Activated T-helper 2 cell treated with anti-CD3 and anti-CD28 coated beads, Interferon-gamma antibody, Interleukin-2, Interleukin-4, amounts not matched to agents 10 μg/mL and 5 μg/mL and 100 μg/mL, durations not matched to agents 14 hours and 24 hours and 36 hours (primary cell): ENCODE measurements around the gene LRRTM4. TPM values are rescaled to one million over a fixed set of nuclear protein-coding genes. Genes with fewer than 3 reads are reported as not detected.

Experiments used
- DNase-seq: peaks from one replicate; pipeline ENCODE4 v3.0.0; 2021; ENCODE audit warnings: low spot score
- H3K27ac Mint-ChIP-seq: one replicate; pipeline ENCODE4 v1.8.0; 2021; ENCODE audit warnings: mixed read lengths
- H3K27me3 Mint-ChIP-seq: one replicate; pipeline ENCODE4 v1.8.0; 2021; ENCODE audit warnings: low read depth, mixed read lengths
- H3K36me3 Mint-ChIP-seq: one replicate; pipeline ENCODE4 v1.8.0; 2021; ENCODE audit warnings: low read depth, mixed read lengths
- H3K4me1 Mint-ChIP-seq: one replicate; pipeline ENCODE4 v1.8.0; 2021; ENCODE audit warnings: low read depth, mixed read lengths
- H3K4me3 Mint-ChIP-seq: one replicate; pipeline ENCODE4 v1.8.0; 2021; ENCODE audit warnings: low read depth, mild to moderate bottlenecking, moderate library complexity, mixed read lengths
- H3K9me3 Mint-ChIP-seq: one replicate; pipeline ENCODE4 v1.8.0; 2021; ENCODE audit warnings: mixed read lengths
- intact Hi-C: fragments of 100-400 bp; cut with micrococcal nuclease; formaldehyde crosslinking; loops from one replicate; pipeline ENCODE4 v1.15.1; 2023
- total RNA-seq: library from RNA; stranded (reverse); gene quantifications from 2 replicates; pipeline ENCODE4 v1.2.3, GENCODE V29; 2022

The LRRTM4 gene
- total RNA-seq, 1 donor from 2014 or later, result not detected

DNA sequence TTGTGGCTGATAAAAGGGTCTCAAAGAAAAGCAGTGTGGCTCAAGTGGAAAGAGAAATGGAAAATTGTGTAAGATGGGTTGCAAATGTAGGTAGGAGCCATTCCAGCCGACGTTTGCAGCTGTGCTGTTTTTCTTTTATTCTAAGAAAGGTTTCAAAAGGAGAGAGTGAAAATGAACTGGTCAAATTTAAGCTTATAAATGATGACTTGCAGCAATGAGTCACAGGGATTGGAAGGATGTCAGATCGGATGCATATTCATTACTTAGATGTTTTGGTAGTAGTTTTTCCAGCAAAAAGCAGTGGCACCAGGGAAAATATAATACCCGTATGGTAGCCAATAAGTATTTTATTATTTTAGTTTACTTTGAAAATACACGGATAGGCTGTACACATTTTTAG lies 79.1 kb downstream of the LRRTM4 start:
- no peaks in the 10 kb centered on the region for H3K36me3 Mint-ChIP-seq
- intact Hi-C loops, result no loop called here

DNA sequence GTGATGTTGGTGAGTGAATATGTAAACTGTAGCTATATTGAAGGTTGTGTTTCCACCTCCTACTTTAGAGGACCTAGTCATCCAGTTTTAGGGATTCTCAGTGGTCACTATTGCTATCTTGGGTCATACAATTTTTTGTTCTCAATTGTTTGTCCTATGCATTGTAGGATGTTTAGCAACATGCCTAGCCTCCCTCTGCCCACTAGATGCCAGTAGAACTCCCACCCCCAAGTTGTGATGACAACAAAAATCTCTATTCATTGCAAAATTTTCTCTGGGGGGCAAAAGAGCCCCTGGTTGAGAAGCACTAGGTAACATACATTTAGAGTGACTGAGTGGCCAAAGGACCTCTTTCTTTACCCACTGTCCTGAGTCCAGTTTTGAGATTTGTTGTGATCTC lies 87.3 kb downstream of the LRRTM4 start:
- no peak overlapping the region for H3K4me3 Mint-ChIP-seq
- intact Hi-C loops, result no loop called here
- no peak overlapping the region for H3K27ac Mint-ChIP-seq
- no peak for DNase-seq
- H3K4me1 Mint-ChIP-seq, result no peaks in the 10 kb centered on the region
- H3K9me3 Mint-ChIP-seq, result peaks cover 34% of the 10 kb centered on the region
- H3K27me3 Mint-ChIP-seq, result no peaks in the 10 kb centered on the region
- no peaks in the 10 kb centered on the region for H3K36me3 Mint-ChIP-seq

More for the DNA sequence above, 79.1 kb downstream of the LRRTM4 start:
- no peak overlapping the region for H3K4me3 Mint-ChIP-seq
- peaks cover 34% of the 10 kb centered on the region for H3K9me3 Mint-ChIP-seq
- no peak overlapping the region for H3K27ac Mint-ChIP-seq
- no peaks in the 10 kb centered on the region for H3K27me3 Mint-ChIP-seq
- DNase-seq, result no peak
- no peaks in the 10 kb centered on the region for H3K4me1 Mint-ChIP-seq

DNA sequence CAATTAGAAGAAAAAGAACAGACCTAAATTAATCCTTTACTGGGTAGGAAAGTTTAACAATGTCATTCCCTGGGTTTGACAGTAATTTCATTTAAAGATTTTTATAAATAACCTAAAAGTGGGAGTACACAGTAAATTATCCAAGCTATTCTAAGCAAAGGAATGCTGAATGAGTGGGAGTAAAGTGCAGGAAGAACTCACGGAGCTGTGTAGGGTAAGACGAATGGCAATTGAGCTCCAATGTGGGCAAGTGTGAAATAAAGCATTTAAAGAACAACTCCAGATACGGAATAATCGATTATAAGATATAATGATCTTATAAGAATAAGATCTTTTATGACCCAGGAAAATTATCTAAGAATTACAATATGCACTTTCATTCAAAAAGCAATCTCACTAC lies 93.2 kb downstream of the LRRTM4 start:
- H3K36me3 Mint-ChIP-seq, result no peaks in the 10 kb centered on the region
- intact Hi-C loops, result no loop called here

DNA sequence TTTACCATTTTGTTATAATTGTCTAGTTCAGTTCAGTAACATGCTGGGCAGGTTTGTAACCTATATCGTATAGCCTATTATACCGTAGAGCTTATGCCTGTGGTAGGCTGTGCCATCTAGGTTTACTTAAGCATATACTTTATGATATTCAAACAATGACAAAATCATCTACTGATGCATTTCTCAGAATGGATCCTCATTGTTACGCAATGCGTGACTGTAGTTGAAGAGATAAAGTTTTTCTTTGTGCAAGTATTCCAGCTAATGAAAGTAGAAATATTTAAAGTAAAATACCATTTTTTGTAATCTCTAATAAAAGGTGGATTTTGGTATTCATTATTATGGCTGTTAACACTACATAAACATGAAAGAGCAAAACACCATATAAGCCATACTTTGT lies 100.2 kb downstream of the LRRTM4 start:
- no peak overlapping the region for H3K27ac Mint-ChIP-seq
- no peak for DNase-seq
- peaks cover 25% of the 10 kb centered on the region for H3K9me3 Mint-ChIP-seq
- H3K27me3 Mint-ChIP-seq, result no peaks in the 10 kb centered on the region
- H3K4me3 Mint-ChIP-seq, result no peak overlapping the region
- intact Hi-C loops, result no loop called here
- no peaks in the 10 kb centered on the region for H3K36me3 Mint-ChIP-seq
- no peaks in the 10 kb centered on the region for H3K4me1 Mint-ChIP-seq

More for the DNA sequence above, 93.2 kb downstream of the LRRTM4 start:
- Mint-ChIP-seq H3K27me3 (no peaks in the 10 kb centered on the region), H3K27ac (no peak overlapping the region), H3K9me3 (peaks cover 57% of the 10 kb centered on the region), H3K4me1 (no peaks in the 10 kb centered on the region), H3K4me3 (no peak overlapping the region)
- no peak for DNase-seq

DNA sequence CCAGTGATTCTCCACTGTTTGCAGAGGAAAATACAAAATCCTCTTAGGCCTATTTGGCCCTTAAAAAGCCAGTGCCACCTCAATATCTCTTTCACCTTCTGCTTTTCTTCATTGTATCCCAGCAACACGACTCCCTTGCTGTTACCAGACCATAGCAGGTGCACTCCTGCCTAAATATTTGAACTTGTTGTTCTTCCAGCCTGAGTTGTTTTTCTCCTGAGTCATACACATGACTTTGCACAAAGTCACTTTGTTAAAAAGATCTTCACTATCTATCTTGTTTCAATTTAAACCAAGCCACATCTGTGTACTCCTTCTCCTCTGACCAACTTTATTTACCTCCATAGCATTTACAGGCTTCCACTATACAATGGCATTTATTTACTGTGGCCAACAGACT lies 103.6 kb downstream of the LRRTM4 start:
- no peaks in the 10 kb centered on the region for H3K4me1 Mint-ChIP-seq
- H3K27ac Mint-ChIP-seq, result no peak overlapping the region
- no peak overlapping the region for H3K4me3 Mint-ChIP-seq
- intact Hi-C loops, result no loop called here
- H3K9me3 Mint-ChIP-seq, result peaks cover 36% of the 10 kb centered on the region
- H3K36me3 Mint-ChIP-seq, result no peaks in the 10 kb centered on the region
- no peaks in the 10 kb centered on the region for H3K27me3 Mint-ChIP-seq
- no peak for DNase-seq

DNA sequence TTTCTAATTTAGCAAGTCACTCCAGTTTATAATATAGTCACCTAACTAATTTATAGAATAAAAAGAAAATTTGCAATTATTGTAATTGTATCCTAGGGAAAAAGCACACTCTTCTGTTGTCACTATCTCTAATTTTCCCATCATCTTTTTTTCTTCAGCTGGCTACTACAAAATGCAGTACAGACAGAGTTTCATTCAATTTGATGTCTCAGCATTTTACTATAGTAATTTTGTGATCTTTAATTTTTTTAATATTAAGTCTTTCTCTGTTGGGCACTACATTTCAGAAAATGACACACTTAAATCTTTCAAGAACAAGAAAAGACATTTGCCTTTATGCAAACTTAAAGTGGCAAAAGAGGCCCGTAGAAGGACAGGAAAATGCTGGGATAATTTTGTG lies 118.0 kb downstream of the LRRTM4 start:
- intact Hi-C loops, result no loop called here
- DNase-seq, result no peak
- no peaks in the 10 kb centered on the region for H3K27me3 Mint-ChIP-seq
- no peak overlapping the region for H3K27ac Mint-ChIP-seq
- no peak overlapping the region for H3K4me3 Mint-ChIP-seq
- no peaks in the 10 kb centered on the region for H3K4me1 Mint-ChIP-seq
- H3K36me3 Mint-ChIP-seq, result no peaks in the 10 kb centered on the region
- H3K9me3 Mint-ChIP-seq, result peaks cover 39% of the 10 kb centered on the region

DNA sequence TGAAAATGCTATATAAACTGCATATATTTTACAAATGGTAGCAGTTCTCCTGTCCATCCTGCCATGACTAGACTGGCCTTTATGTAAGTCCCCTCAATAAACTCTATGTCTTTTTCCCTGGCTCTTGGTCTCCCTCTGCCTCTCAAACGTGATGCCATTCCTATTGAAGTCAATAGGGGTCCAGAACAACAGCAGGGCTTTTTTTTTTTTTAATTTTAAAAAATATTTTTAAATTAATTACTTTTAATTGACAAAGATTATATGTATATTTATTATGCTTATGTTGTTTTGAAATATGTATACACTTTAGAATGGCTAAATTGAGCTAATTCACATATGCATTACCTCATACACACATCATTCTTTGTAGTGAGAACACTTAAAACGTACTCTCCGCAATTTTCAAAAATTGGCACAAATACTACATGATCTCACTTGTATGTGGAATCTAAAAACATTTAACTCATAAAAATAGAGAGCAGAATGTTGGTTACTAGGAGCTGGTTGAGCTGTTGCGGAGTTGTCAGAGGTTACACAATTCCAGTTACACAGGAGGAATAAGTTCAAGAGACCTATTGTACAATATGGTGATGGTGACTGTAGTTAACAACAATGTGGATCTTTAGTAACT lies 123.1 kb downstream of the LRRTM4 start:
- H3K4me1 Mint-ChIP-seq, result no peaks in the 10 kb centered on the region

DNA sequence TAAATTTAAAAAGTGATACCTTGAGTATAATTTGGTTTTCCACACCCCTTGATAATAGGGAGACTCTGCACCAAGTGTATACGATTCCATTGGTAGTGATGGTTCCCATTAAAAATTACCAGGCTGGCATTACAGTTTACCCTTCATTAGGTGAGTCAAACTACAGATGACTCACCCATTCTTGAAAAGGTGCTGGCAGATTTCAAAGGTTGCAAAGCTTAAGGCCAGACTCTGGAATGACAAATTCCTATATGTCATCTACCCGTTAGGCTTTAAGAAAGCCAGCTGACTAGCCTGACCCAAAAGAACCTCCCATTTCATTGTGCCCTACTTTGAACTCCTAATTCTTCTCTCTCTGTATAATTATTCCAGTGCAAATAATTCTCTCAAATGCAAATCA lies 124.4 kb downstream of the LRRTM4 start:
- Mint-ChIP-seq H3K4me1 (no peaks in the 10 kb centered on the region), H3K36me3 (no peaks in the 10 kb centered on the region), H3K27me3 (no peaks in the 10 kb centered on the region), H3K27ac (no peak overlapping the region), H3K4me3 (no peak overlapping the region), H3K9me3 (peaks cover 29% of the 10 kb centered on the region)
- no peak for DNase-seq
- intact Hi-C loops, result no loop called here

More for the DNA sequence above, 123.1 kb downstream of the LRRTM4 start:
- Mint-ChIP-seq H3K27ac (no peak overlapping the region), H3K27me3 (no peaks in the 10 kb centered on the region), H3K36me3 (no peaks in the 10 kb centered on the region), H3K9me3 (peaks cover 26% of the 10 kb centered on the region), H3K4me3 (no peak overlapping the region)
- intact Hi-C loops, result no loop called here
- DNase-seq, result no peak

DNA sequence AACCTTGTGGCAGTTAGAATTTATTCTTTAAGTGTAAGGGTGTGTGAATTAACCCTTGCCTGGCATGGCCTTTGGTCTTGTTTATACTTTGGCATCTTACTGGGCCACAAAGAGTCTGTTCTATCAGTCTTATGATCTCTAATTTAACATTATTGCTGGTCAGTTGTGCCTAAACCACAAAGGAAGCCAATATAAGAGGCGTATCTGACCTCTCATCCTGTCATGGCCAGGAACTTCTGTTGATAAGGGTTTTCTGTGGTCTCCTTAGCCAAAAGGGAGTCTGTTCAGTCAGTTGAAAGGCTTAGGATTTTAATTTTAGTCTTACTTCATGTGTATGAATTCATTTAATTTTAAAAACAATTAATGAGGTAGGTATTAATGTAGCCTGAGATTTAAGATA lies 127.2 kb downstream of the LRRTM4 start:
- no peaks in the 10 kb centered on the region for H3K36me3 Mint-ChIP-seq
- peaks cover 21% of the 10 kb centered on the region for H3K9me3 Mint-ChIP-seq
- H3K27me3 Mint-ChIP-seq, result no peaks in the 10 kb centered on the region
- DNase-seq, result no peak
- H3K4me1 Mint-ChIP-seq, result no peaks in the 10 kb centered on the region
- H3K27ac Mint-ChIP-seq, result no peak overlapping the region
- no peak overlapping the region for H3K4me3 Mint-ChIP-seq
- intact Hi-C loops, result no loop called here

DNA sequence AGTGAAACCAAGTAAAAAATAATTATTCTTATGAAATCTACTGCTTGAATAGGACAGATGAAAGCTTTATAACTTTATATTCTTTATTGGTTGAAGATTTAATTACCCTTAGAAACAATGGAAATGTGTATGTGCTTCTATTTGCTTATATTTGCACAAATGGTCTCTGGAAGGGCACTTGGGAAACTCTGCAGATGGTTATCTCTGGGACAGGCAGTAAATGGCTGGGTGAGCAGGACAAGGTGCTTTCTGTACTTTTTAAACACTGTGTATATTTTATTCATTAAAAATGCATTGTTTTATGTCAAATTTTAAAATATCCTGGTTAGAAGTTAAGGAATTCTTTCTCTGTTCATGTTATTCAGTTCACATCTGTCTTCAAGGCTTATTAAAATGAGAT lies 131.1 kb downstream of the LRRTM4 start:
- no peak overlapping the region for H3K27ac Mint-ChIP-seq
- intact Hi-C loops, result no loop called here
- H3K36me3 Mint-ChIP-seq, result no peaks in the 10 kb centered on the region
- no peak for DNase-seq
- no peak overlapping the region for H3K4me3 Mint-ChIP-seq
- H3K4me1 Mint-ChIP-seq, result no peaks in the 10 kb centered on the region
- peaks cover 13% of the 10 kb centered on the region for H3K9me3 Mint-ChIP-seq
- no peaks in the 10 kb centered on the region for H3K27me3 Mint-ChIP-seq

DNA sequence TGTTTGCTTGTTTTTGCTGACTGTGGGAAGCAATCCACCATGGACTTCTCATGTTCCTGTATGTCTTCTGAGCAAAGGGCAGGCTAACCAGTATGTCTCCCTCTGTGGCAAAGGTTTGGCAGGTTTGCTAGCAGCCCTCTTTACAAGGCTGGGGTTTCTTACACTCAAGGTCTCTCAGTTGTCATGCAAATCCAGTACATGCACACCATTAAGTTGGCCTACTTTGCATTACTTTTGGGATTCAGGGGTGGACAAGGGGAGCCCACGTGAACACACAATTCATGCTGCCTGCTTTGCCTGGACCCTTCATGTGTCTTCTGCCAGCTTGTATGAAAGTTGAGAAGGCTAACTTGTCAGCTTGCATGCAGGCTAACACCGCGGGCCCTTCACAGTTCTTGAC lies 134.9 kb downstream of the LRRTM4 start:
- intact Hi-C loops, result no loop called here
- Mint-ChIP-seq H3K27ac (no peak overlapping the region), H3K4me3 (no peak overlapping the region), H3K36me3 (no peaks in the 10 kb centered on the region), H3K4me1 (no peaks in the 10 kb centered on the region), H3K27me3 (no peaks in the 10 kb centered on the region), H3K9me3 (peaks cover 19% of the 10 kb centered on the region)
- DNase-seq, result no peak

DNA sequence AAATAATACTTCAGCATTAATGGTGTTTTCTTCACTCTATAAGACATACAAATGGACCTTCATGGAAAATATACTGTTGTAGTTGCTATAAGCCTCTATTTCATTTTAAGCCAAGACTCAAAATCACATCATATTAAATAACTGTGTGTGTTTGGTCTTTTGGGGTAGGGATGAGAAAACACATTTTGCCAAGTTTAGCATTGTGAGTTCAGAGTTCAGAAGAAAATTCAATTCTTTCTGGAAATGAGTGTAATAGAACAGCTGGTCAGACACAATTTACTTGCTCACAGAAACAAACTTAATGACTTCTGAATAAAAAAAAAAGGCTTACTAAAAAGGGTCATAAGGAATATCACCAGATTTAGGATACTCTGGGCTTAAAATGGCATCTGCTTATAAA lies 149.5 kb downstream of the LRRTM4 start:
- Mint-ChIP-seq H3K27me3 (no peaks in the 10 kb centered on the region), H3K27ac (no peak overlapping the region), H3K4me3 (no peak overlapping the region), H3K36me3 (no peaks in the 10 kb centered on the region), H3K9me3 (peaks cover 27% of the 10 kb centered on the region), H3K4me1 (no peaks in the 10 kb centered on the region)
- no peak for DNase-seq
- intact Hi-C loops, result no loop called here

DNA sequence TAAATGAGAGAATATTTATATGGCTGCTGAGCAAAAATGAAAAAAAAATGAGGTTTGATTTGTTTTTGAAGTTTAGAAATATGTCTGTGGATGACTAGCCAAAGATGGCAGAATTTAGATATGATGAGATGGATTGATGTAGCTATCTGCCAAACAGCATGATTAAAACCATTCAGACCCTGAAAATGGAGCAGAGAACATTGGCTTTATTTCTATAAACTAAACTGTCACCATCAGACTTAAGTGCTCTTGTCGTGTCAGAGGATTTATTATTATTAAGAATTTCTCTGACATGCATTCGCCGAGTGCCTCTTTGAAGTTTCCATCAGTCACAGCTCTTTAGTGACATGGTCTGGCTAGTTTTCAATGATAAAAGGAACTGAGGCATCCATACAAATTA lies 151.7 kb downstream of the LRRTM4 start:
- no peaks in the 10 kb centered on the region for H3K36me3 Mint-ChIP-seq
- DNase-seq, result no peak
- H3K9me3 Mint-ChIP-seq, result peaks cover 33% of the 10 kb centered on the region
- no peaks in the 10 kb centered on the region for H3K4me1 Mint-ChIP-seq
- H3K27me3 Mint-ChIP-seq, result no peaks in the 10 kb centered on the region
- H3K27ac Mint-ChIP-seq, result no peak overlapping the region
- intact Hi-C loops, result no loop called here
- H3K4me3 Mint-ChIP-seq, result no peak overlapping the region

DNA sequence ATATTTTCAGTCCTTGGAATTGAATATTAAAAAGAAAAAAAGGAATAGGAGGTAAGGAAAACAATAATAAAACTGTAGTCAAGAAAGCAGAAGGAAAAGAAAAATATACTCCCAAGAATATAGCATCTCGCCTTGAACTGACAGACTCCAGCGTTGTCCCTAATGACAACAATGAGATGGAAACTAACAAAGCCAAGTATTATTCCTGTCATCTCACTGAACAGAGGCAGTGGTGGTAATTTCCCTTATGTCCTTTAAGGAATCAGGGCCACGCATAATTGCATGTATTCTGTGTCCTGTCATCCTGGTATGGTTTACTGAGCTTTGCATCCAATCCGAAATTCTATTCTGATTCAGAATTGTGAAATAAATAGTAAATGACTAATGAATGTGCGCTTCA lies 158.9 kb downstream of the LRRTM4 start:
- intact Hi-C loops, result no loop called here

More for the DNA sequence above, 158.9 kb downstream of the LRRTM4 start:
- Mint-ChIP-seq H3K4me1 (no peaks in the 10 kb centered on the region), H3K27me3 (no peaks in the 10 kb centered on the region), H3K9me3 (peaks cover 33% of the 10 kb centered on the region), H3K27ac (no peak overlapping the region), H3K36me3 (no peaks in the 10 kb centered on the region), H3K4me3 (no peak overlapping the region)
- DNase-seq, result no peak
